ENCODE measurements around the gene SPECC1.
"Not testable (repeated sequence)": the region's sequence is repeated elsewhere in the genome, so short reads cannot be mapped to it uniquely, and the experiment has no call there.

Gene SPECC1

GRCh38 chr17:20103454-20104446 is 94.6 kb downstream of the SPECC1 start:
- TF ChIP-seq POLR2A (IDR thresholded peaks at IDR 0.05; ENCODE audit: low read length) (no peak), GATA1 (IDR thresholded peaks at IDR 0.05; ENCODE audit: low read depth, low read length) (no peak)

GRCh38 chr17:20105539-20106280 is 96.6 kb downstream of the SPECC1 start:
- no peak for DNase-seq
- no peak for TF ChIP-seq GATA1 (IDR thresholded peaks at IDR 0.05; ENCODE audit: low read depth, low read length)
- no peak for TF ChIP-seq POLR2A (IDR thresholded peaks at IDR 0.05; ENCODE audit: low read length)

More at GRCh38 chr17:20103454-20104446, 94.6 kb downstream of the SPECC1 start:
- DNase-seq = no peak

GRCh38 chr17:20106446-20106845 is 97.3 kb downstream of the SPECC1 start:
- DNase-seq = not testable (repeated sequence)

GRCh38 chr17:20109076-20109475 is 99.9 kb downstream of the SPECC1 start:
- TF ChIP-seq GATA1 (IDR thresholded peaks at IDR 0.05; ENCODE audit: low read depth, low read length) (no peak), POLR2A (IDR thresholded peaks at IDR 0.05; ENCODE audit: low read length) (no peak)
- DNase-seq = no peak

GRCh38 chr17:20111538-20111937 is 102.4 kb downstream of the SPECC1 start:
- TF ChIP-seq GATA1 (IDR thresholded peaks at IDR 0.05; ENCODE audit: low read depth, low read length) = no peak
- no peak for TF ChIP-seq POLR2A (IDR thresholded peaks at IDR 0.05; ENCODE audit: low read length)
- DNase-seq = no peak

GRCh38 chr17:20114466-20114865 is 105.3 kb downstream of the SPECC1 start:
- TF ChIP-seq GATA1 (IDR thresholded peaks at IDR 0.05; ENCODE audit: low read depth, low read length) = no peak
- TF ChIP-seq POLR2A (IDR thresholded peaks at IDR 0.05; ENCODE audit: low read length) = no peak
- no peak for DNase-seq

- TF ChIP-seq POLR2A (IDR thresholded peaks at IDR 0.05; ENCODE audit: low read length) = no peak
- no peak for TF ChIP-seq GATA1 (IDR thresholded peaks at IDR 0.05; ENCODE audit: low read depth, low read length)
- peak; percentile 76 to 86 for DNase-seq
These were observed 107.6 kb downstream of the SPECC1 start for GRCh38 chr17:20116683-20117309.

GRCh38 chr17:20118280-20118679 is 109.1 kb downstream of the SPECC1 start:
- TF ChIP-seq POLR2A (IDR thresholded peaks at IDR 0.05; ENCODE audit: low read length) (no peak), GATA1 (IDR thresholded peaks at IDR 0.05; ENCODE audit: low read depth, low read length) (no peak)
- DNase-seq = no peak

- DNase-seq = no peak
- no peak for TF ChIP-seq POLR2A (IDR thresholded peaks at IDR 0.05; ENCODE audit: low read length)
- TF ChIP-seq GATA1 (IDR thresholded peaks at IDR 0.05; ENCODE audit: low read depth, low read length) = no peak
These were observed 111.7 kb downstream of the SPECC1 start for GRCh38 chr17:20120836-20121235.

- DNase-seq = peak; percentile 68 to 84
- TF ChIP-seq GATA1 (IDR thresholded peaks at IDR 0.05; ENCODE audit: low read depth, low read length) (no peak), POLR2A (IDR thresholded peaks at IDR 0.05; ENCODE audit: low read length) (no peak)
These were observed 112.4 kb downstream of the SPECC1 start for GRCh38 chr17:20121359-20122253.

- DNase-seq = no peak
- TF ChIP-seq POLR2A (IDR thresholded peaks at IDR 0.05; ENCODE audit: low read length) (no peak), GATA1 (IDR thresholded peaks at IDR 0.05; ENCODE audit: low read depth, low read length) (no peak)
These were observed 113.2 kb downstream of the SPECC1 start for GRCh38 chr17:20122254-20122879.

GRCh38 chr17:20123209-20123608 is 114.0 kb downstream of the SPECC1 start:
- DNase-seq = no peak
- TF ChIP-seq POLR2A (IDR thresholded peaks at IDR 0.05; ENCODE audit: low read length) (no peak), GATA1 (IDR thresholded peaks at IDR 0.05; ENCODE audit: low read depth, low read length) (no peak)

GRCh38 chr17:20125724-20126123 is 116.6 kb downstream of the SPECC1 start:
- TF ChIP-seq GATA1 (IDR thresholded peaks at IDR 0.05; ENCODE audit: low read depth, low read length) (no peak), POLR2A (IDR thresholded peaks at IDR 0.05; ENCODE audit: low read length) (no peak)
- DNase-seq = no peak

Data from erythroblast (primary cell).